HEK293T (cell line): ENCODE results near the gene P2RX7.

Experiments
- CTBP1 ChIP-seq: fragments of 450-650 bp; IDR thresholded peaks from 2 replicates; pipeline ENCODE4 v1.6.1; 2016; ENCODE audit warnings: borderline replicate concordance
- ELF4 ChIP-seq: fragments of 450-650 bp; IDR thresholded peaks from 2 replicates; pipeline ENCODE4 v1.6.1; 2017; ENCODE audit warnings: antibody characterized with exemption
- FOXK2 ChIP-seq: fragments of 450-650 bp; IDR thresholded peaks from 2 replicates; pipeline ENCODE4 v1.6.1; 2016; ENCODE audit warnings: mild to moderate bottlenecking
- FOXM1 ChIP-seq: fragments of 450-650 bp; IDR thresholded peaks from 2 replicates; pipeline ENCODE4 v1.6.1; 2017; ENCODE audit warnings: mild to moderate bottlenecking, borderline replicate concordance
- SP1 ChIP-seq: fragments of 450-650 bp; IDR thresholded peaks from 2 replicates; pipeline ENCODE4 v1.6.1; 2017
- SUZ12 ChIP-seq: fragments of 450-650 bp; IDR thresholded peaks from 2 replicates; pipeline ENCODE4 v1.6.1; 2016; ENCODE audit warnings: mild to moderate bottlenecking
- TARDBP ChIP-seq: fragments of 450-650 bp; IDR thresholded peaks from 2 replicates; pipeline ENCODE4 v1.6.1; 2016

- TF ChIP-seq SP1 = no peak
- TF ChIP-seq ELF4 = no peak
- no peak for TF ChIP-seq FOXK2
- TF ChIP-seq FOXM1 = no peak
- TF ChIP-seq CTBP1 = no peak
- TF ChIP-seq TARDBP = no peak
- TF ChIP-seq SUZ12 = no peak
These were observed 41.8 kb upstream of the P2RX7 start for GRCh38 chr12:121090586-121091514.
